ENCODE data around the gene ZNF74.

ZNF74 gene

DNA sequence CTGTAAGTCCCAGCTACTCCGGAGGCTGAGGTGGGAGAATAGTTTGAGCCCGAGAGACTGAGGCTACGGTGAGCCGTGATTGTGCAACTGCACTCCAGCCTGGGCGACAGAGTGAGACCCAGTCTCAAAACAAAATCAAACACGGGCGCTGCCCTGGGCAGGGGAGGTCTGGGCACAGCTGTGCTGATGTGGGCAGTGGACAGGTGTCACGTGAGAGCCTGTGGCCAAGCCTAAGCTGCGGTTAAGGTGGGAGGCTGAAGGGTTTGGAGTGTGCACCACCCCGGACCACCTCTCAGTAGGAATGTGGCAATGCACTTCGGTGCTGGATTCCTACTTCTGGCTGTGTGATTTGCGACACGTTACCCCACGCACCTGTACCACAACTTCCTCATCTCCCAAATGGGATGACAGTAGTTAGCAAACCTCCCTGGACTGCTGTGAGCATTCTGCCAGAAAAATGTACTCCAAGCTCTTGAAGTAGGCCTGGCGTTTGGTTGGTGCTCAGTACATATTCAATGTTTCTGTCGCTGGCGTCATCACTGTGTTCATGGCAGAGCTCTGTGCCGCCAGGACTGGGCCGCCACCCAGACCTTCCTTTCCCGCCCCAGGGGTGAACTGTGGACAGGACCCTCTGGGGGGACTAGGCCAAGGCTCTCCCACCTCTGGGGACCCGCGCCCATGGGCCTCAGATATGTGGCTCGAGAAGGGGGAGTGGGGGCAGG, 807 bp upstream of the ZNF74 start:
- Histone ChIP-seq H3K27ac (no peak overlapping the region), H3K9me3 (no peaks in the 10 kb centered on the region)
- TF ChIP-seq, protein P1, sequence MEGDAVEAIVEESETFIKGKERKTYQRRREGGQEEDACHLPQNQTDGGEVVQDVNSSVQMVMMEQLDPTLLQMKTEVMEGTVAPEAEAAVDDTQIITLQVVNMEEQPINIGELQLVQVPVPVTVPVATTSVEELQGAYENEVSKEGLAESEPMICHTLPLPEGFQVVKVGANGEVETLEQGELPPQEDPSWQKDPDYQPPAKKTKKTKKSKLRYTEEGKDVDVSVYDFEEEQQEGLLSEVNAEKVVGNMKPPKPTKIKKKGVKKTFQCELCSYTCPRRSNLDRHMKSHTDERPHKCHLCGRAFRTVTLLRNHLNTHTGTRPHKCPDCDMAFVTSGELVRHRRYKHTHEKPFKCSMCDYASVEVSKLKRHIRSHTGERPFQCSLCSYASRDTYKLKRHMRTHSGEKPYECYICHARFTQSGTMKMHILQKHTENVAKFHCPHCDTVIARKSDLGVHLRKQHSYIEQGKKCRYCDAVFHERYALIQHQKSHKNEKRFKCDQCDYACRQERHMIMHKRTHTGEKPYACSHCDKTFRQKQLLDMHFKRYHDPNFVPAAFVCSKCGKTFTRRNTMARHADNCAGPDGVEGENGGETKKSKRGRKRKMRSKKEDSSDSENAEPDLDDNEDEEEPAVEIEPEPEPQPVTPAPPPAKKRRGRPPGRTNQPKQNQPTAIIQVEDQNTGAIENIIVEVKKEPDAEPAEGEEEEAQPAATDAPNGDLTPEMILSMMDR (IDR thresholded peaks at IDR 0.05), result no peak

DNA sequence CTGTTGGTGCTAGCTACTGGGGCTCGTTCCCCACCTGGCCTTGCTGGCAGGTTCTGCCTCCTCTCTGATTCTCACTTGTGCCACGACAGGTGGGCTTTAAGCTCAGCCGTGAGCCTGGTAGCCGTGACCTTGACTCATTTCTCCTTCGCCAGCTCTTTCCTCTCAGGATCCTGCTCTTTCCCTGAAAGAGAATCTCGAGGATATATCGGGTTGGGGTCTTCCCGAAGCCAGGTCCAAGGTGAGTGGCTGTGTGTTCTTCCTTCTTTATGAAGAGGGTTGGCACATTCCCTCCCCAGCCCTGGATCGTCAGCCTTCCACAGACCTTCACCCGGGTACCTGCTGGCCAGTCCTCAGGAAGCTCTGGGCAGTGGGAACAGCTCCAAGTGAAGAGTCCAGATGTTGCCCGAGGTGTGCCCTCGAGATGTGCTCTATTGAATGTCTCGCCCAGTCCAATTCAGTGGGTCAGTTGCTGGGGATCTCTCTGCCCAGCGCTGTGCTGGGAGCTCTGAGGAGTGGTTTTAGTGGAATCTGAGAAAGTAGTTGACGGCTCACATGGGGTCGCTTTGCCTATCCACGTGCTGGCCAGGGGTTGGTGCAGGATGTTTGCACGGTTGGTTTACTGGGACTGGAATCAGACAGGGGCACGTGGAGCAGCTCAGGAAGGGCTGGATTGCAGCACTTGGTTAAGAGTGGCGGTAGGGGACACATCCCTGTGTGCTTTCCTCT, 1.4 kb downstream of the ZNF74 start:
- peaks cover 13 to 15% of the 10 kb centered on the region in 2 experiments for H3K4me1 ChIP-seq (ENCODE audit: control insufficient read depth in 1 of 2, insufficient read depth in 1 of 2, low read depth in 1 of 2, low read length in 1 of 2)
- H3K27me3 ChIP-seq, result no peaks in the 10 kb centered on the region
- no peaks in the 10 kb centered on the region for H3K36me3 ChIP-seq
- TF ChIP-seq, protein P1 (IDR thresholded peaks at IDR 0.05), result no peak
- H3K4me3 ChIP-seq (ENCODE audit: low read depth in 1 of 2, low read length in 1 of 2), result no peak overlapping the region
- no peaks in the 10 kb centered on the region for H3K9me3 ChIP-seq
- no peak overlapping the region for H3K27ac ChIP-seq

More for the DNA sequence above, 807 bp upstream of the ZNF74 start:
- peak overlapping the region; percentile 64 to 69 for H3K4me3 ChIP-seq (ENCODE audit: low read depth in 1 of 2, low read length in 1 of 2)
- peaks cover 13 to 15% of the 10 kb centered on the region in 2 experiments for H3K4me1 ChIP-seq (ENCODE audit: control insufficient read depth in 1 of 2, insufficient read depth in 1 of 2, low read depth in 1 of 2, low read length in 1 of 2)
- H3K36me3 ChIP-seq, result no peaks in the 10 kb centered on the region
- no peaks in the 10 kb centered on the region for H3K27me3 ChIP-seq

DNA sequence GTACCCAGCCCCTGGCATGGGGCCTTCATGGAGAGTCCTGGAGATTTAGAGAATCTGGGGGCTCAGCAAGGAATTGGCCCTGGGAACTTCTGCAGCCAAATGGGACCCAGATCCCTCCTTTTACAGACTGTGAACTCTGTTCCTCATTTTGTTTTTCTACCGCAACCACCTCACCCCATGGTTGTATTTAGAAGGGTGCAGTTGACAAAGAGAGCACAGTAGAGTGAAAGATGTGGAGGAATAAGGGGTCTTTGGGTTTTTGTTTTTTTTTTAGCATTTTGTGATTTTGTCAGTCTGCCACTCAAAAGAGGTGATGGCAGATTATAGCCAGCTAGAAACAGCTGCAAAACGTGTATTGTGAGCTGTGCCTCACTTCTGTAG, 1.9 kb downstream of the ZNF74 start:
- no peak overlapping the region for H3K4me3 ChIP-seq (ENCODE audit: low read depth in 1 of 2, low read length in 1 of 2)

DNA sequence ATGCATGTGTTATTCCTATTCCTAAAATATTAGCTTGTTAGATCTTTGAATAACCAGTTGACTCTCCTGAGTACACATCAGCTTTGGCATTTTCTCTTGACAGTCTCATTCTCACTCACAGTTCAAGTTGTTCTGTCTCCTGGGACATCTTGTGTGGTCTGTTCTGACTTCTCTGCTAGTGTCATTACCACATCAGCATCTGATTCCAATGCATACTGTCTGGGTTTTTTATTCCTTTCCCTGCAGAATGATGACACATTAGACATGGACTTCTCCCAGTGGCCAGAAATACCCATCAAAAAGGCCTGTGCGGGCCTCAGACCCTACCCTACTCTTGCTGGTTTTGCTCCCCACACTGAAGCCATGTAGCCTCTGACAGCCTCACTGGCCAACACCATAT, 2.7 kb downstream of the ZNF74 start:
- Histone ChIP-seq H3K4me3 (ENCODE audit: low read depth in 1 of 2, low read length in 1 of 2) (no peak overlapping the region), H3K27ac (no peak overlapping the region), H3K4me1 (ENCODE audit: control insufficient read depth in 1 of 2, insufficient read depth in 1 of 2, low read depth in 1 of 2, low read length in 1 of 2) (peaks cover 13 to 15% of the 10 kb centered on the region in 2 experiments), H3K27me3 (no peaks in the 10 kb centered on the region), H3K36me3 (no peaks in the 10 kb centered on the region), H3K9me3 (no peaks in the 10 kb centered on the region)
- TF ChIP-seq, protein P1 (IDR thresholded peaks at IDR 0.05), result no peak

More for the DNA sequence above, 1.9 kb downstream of the ZNF74 start:
- H3K27me3 ChIP-seq, result no peaks in the 10 kb centered on the region
- TF ChIP-seq, protein P1 (IDR thresholded peaks at IDR 0.05), result no peak
- no peaks in the 10 kb centered on the region for H3K36me3 ChIP-seq
- H3K9me3 ChIP-seq, result no peaks in the 10 kb centered on the region
- no peak overlapping the region for H3K27ac ChIP-seq
- H3K4me1 ChIP-seq (ENCODE audit: control insufficient read depth in 1 of 2, insufficient read depth in 1 of 2, low read depth in 1 of 2, low read length in 1 of 2), result peaks cover 13 to 15% of the 10 kb centered on the region in 2 experiments

DNA sequence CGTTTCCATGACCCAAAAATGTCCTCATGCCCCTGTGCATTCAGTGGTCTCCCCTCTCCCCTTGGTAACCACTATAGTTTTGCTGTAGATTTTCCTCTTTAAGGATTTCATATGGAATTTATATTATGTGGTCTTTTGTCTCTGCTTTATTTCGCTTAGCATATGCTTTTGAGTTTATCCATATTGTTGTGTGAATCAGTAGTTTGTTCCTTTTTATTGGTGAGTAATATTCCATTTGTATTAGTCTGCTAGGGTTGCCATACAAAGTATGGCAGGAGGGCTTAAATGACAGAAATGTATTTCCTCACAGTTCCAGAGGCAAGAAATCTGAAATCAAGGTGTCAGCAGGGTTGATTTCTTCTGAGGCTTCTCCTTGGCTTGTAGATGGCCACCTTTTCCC, 3.5 kb downstream of the ZNF74 start:
- H3K9me3 ChIP-seq, result no peaks in the 10 kb centered on the region
- H3K4me3 ChIP-seq (ENCODE audit: low read depth in 1 of 2, low read length in 1 of 2), result no peak overlapping the region
- TF ChIP-seq, protein P1 (IDR thresholded peaks at IDR 0.05), result no peak
- peaks cover 13 to 15% of the 10 kb centered on the region in 2 experiments for H3K4me1 ChIP-seq (ENCODE audit: control insufficient read depth in 1 of 2, insufficient read depth in 1 of 2, low read depth in 1 of 2, low read length in 1 of 2)
- no peak overlapping the region for H3K27ac ChIP-seq
- H3K36me3 ChIP-seq, result no peaks in the 10 kb centered on the region
- H3K27me3 ChIP-seq, result no peaks in the 10 kb centered on the region
